Neural cell (in vitro differentiated cells): ENCODE results near the gene ATP1A1. TPM values are rescaled to one million over a fixed set of nuclear protein-coding genes. Genes with fewer than 3 reads are reported as not detected.

Source experiments
- H2AFZ ChIP-seq: fragments of 200-600, 300-800 bp; sonication (generic), shearing (Covaris generic); 2 replicates; pipeline ENCODE4 v1.6.0; 2014; ENCODE audit warnings: low read depth, mild to moderate bottlenecking, antibody characterized with exemption, low read length, moderate library complexity
- H3F3A ChIP-seq: fragments of 200-600 bp; shearing (Covaris generic); 2 replicates; pipeline ENCODE4 v1.6.1; 2016; ENCODE audit warnings: mild to moderate bottlenecking, moderate library complexity, mixed read lengths, antibody characterized with exemption, low read length; ENCODE audit not compliant: insufficient read depth, poor library complexity, severe bottlenecking
- H3K27ac ChIP-seq: fragments of 200-600, 300-800 bp; sonication (generic), shearing (Covaris generic); 2 replicates; pipeline ENCODE4 v1.5.1; 2014; ENCODE audit warnings: mild to moderate bottlenecking, low read length, moderate library complexity
- H3K27me3 ChIP-seq: fragments of 300-800, 200-600 bp; sonication (generic), shearing (Covaris generic); 2 replicates; pipeline ENCODE4 v1.6.0; 2014; ENCODE audit warnings: mild to moderate bottlenecking, low read depth, low read length, moderate library complexity; ENCODE audit not compliant: insufficient read depth
- H3K36me3 ChIP-seq: fragments of 300-800, 200-600 bp; sonication (generic), shearing (Covaris generic); 2 replicates; pipeline ENCODE4 v1.5.1; 2014; ENCODE audit warnings: mild to moderate bottlenecking, antibody characterized with exemption, low read length, moderate library complexity; ENCODE audit not compliant: insufficient read depth
- H3K4me2 ChIP-seq: fragments of 300-800, 200-600 bp; sonication (generic), shearing (Covaris generic); 2 replicates; pipeline ENCODE4 v1.6.0; 2014; ENCODE audit warnings: mild to moderate bottlenecking, low read length
- H3K4me3 ChIP-seq: fragments of 300-800, 200-600 bp; sonication (generic), shearing (Covaris generic); 2 replicates; pipeline ENCODE4 v1.5.1; 2014; ENCODE audit warnings: mild to moderate bottlenecking, low read length, moderate library complexity
- H3K79me2 ChIP-seq: fragments of 200-600 bp; shearing (Covaris generic); replicated peaks from 2 replicates; pipeline ENCODE4 v1.6.0; 2014; ENCODE audit warnings: mild to moderate bottlenecking, low read length, moderate library complexity; ENCODE audit not compliant: insufficient read depth
- H3K9ac ChIP-seq: fragments of 300-800, 200-600 bp; sonication (generic), shearing (Covaris generic); 2 replicates; pipeline ENCODE4 v1.6.1; 2016; ENCODE audit warnings: mild to moderate bottlenecking, low read length, mixed read lengths
- H3K9me2 ChIP-seq: fragments of 200-600 bp; shearing (Covaris generic); 2 replicates; pipeline ENCODE4 v1.6.1; 2016; ENCODE audit warnings: mild to moderate bottlenecking, low read length, mixed read lengths; ENCODE audit not compliant: insufficient read depth
- H3K9me3 ChIP-seq: fragments of 200-600, 300-800 bp; sonication (generic), shearing (Covaris generic); 2 replicates; pipeline ENCODE4 v1.6.1; 2016; ENCODE audit warnings: mild to moderate bottlenecking, mixed run types, low read length, moderate library complexity, mixed read lengths
- H4K20me1 ChIP-seq: fragments of 200-600 bp; shearing (Covaris generic); 2 replicates; pipeline ENCODE4 v1.6.1; 2016; ENCODE audit warnings: mild to moderate bottlenecking, mixed run types; ENCODE audit not compliant: insufficient read depth
- EP300 ChIP-seq: fragments of 450-650 bp; conservative IDR thresholded peaks from 2 replicates; pipeline ENCODE4 v1.6.1; 2014; ENCODE audit warnings: antibody characterized with exemption, mild to moderate bottlenecking, moderate library complexity; ENCODE audit not compliant: poor library complexity, severe bottlenecking
- EZH2 ChIP-seq: fragments of 200-600, 300-800 bp; shearing (Covaris generic), sonication (generic); IDR thresholded peaks from 2 replicates; pipeline ENCODE4 v1.6.1; 2014; ENCODE audit warnings: antibody characterized with exemption, low read length, borderline replicate concordance, mild to moderate bottlenecking; ENCODE audit not compliant: insufficient read depth, poor library complexity, severe bottlenecking
- MXI1 ChIP-seq: fragments of 450-650 bp; conservative IDR thresholded peaks from 2 replicates; pipeline ENCODE4 v1.6.1; 2014; ENCODE audit warnings: antibody characterized with exemption, mild to moderate bottlenecking; ENCODE audit not compliant: poor library complexity, severe bottlenecking
- POLR2AphosphoS5 ChIP-seq: IDR thresholded peaks from 2 replicates; pipeline ENCODE4 v1.6.1; 2012
- RAD21 ChIP-seq: fragments of 450-650 bp; conservative IDR thresholded peaks from 2 replicates; pipeline ENCODE4 v1.6.1; 2014; ENCODE audit warnings: antibody characterized with exemption, mild to moderate bottlenecking, moderate library complexity
- SMC3 ChIP-seq: fragments of 450-650 bp; conservative IDR thresholded peaks from 2 replicates; pipeline ENCODE4 v1.6.1; 2014; ENCODE audit warnings: antibody characterized with exemption, mild to moderate bottlenecking, moderate library complexity; ENCODE audit not compliant: poor library complexity
- TAF1 ChIP-seq: IDR thresholded peaks from 2 replicates; pipeline ENCODE4 v1.6.1; 2012; ENCODE audit warnings: low read depth
- polyA plus RNA-seq: library from polyadenylated mRNA; depleted of rRNA; stranded (reverse); fragments of >200 nt; gene quantifications from 2 replicates; pipeline ENCODE4 v1.2.3, GENCODE V29; 2014
- TF ChIP-seq, protein P1 (sequence below): fragments of 450-650 bp; IDR thresholded peaks from 2 replicates; pipeline ENCODE4 v1.5.1; 2014; ENCODE audit warnings: antibody characterized with exemption, mild to moderate bottlenecking, moderate library complexity; ENCODE audit not compliant: poor library complexity, severe bottlenecking
- TF ChIP-seq, protein P2 (sequence below): IDR thresholded peaks from 2 replicates; pipeline ENCODE4 v1.6.1; 2012; ENCODE audit warnings: borderline replicate concordance

The ATP1A1 gene
- polyA plus RNA-seq, 1 donor from 2014 or later = 44.2 TPM

DNA sequence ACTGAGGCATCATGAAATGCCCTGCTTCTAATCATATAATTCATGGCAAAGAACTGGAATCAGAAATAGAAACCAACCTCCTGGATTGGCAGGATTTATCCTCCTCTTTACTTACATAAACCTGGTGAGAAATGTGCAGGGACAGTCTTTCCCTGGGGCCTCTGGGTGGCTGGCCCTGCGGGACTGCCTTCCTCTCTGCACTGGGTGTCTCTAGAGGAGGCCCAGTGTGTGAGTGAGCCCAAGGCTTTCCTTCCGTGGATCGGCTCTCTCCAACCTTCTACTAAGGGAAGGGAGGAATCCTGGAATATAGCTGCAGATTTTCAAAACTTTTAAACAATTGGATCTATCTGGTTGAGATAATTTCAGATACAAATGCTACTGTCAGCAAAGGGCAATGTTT, 11.4 kb upstream of the ATP1A1 start:
- H3K4me3 ChIP-seq = no peak overlapping the region
- H3K27ac ChIP-seq = no peak overlapping the region
- H3F3A ChIP-seq = no peaks in the 10 kb centered on the region
- no peak for TF ChIP-seq TAF1
- no peak for TF ChIP-seq POLR2AphosphoS5
- TF ChIP-seq, protein P1, sequence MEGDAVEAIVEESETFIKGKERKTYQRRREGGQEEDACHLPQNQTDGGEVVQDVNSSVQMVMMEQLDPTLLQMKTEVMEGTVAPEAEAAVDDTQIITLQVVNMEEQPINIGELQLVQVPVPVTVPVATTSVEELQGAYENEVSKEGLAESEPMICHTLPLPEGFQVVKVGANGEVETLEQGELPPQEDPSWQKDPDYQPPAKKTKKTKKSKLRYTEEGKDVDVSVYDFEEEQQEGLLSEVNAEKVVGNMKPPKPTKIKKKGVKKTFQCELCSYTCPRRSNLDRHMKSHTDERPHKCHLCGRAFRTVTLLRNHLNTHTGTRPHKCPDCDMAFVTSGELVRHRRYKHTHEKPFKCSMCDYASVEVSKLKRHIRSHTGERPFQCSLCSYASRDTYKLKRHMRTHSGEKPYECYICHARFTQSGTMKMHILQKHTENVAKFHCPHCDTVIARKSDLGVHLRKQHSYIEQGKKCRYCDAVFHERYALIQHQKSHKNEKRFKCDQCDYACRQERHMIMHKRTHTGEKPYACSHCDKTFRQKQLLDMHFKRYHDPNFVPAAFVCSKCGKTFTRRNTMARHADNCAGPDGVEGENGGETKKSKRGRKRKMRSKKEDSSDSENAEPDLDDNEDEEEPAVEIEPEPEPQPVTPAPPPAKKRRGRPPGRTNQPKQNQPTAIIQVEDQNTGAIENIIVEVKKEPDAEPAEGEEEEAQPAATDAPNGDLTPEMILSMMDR = no peak
- no peak for TF ChIP-seq EZH2
- TF ChIP-seq, protein P2, sequence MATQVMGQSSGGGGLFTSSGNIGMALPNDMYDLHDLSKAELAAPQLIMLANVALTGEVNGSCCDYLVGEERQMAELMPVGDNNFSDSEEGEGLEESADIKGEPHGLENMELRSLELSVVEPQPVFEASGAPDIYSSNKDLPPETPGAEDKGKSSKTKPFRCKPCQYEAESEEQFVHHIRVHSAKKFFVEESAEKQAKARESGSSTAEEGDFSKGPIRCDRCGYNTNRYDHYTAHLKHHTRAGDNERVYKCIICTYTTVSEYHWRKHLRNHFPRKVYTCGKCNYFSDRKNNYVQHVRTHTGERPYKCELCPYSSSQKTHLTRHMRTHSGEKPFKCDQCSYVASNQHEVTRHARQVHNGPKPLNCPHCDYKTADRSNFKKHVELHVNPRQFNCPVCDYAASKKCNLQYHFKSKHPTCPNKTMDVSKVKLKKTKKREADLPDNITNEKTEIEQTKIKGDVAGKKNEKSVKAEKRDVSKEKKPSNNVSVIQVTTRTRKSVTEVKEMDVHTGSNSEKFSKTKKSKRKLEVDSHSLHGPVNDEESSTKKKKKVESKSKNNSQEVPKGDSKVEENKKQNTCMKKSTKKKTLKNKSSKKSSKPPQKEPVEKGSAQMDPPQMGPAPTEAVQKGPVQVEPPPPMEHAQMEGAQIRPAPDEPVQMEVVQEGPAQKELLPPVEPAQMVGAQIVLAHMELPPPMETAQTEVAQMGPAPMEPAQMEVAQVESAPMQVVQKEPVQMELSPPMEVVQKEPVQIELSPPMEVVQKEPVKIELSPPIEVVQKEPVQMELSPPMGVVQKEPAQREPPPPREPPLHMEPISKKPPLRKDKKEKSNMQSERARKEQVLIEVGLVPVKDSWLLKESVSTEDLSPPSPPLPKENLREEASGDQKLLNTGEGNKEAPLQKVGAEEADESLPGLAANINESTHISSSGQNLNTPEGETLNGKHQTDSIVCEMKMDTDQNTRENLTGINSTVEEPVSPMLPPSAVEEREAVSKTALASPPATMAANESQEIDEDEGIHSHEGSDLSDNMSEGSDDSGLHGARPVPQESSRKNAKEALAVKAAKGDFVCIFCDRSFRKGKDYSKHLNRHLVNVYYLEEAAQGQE = no peak
- no peak for TF ChIP-seq MXI1
- no peak for TF ChIP-seq RAD21
- TF ChIP-seq SMC3 = no peak
- no peak for TF ChIP-seq EP300
- H3K79me2 ChIP-seq = no peaks in the 10 kb centered on the region
- no peaks in the 10 kb centered on the region for H3K9me2 ChIP-seq
- H2AFZ ChIP-seq = no peak overlapping the region
- no peaks in the 10 kb centered on the region for H3K36me3 ChIP-seq
- no peaks in the 10 kb centered on the region for H4K20me1 ChIP-seq
- no peaks in the 10 kb centered on the region for H3K27me3 ChIP-seq
- H3K9ac ChIP-seq = no peak overlapping the region
- no peak overlapping the region for H3K4me2 ChIP-seq
- no peaks in the 10 kb centered on the region for H3K9me3 ChIP-seq

DNA sequence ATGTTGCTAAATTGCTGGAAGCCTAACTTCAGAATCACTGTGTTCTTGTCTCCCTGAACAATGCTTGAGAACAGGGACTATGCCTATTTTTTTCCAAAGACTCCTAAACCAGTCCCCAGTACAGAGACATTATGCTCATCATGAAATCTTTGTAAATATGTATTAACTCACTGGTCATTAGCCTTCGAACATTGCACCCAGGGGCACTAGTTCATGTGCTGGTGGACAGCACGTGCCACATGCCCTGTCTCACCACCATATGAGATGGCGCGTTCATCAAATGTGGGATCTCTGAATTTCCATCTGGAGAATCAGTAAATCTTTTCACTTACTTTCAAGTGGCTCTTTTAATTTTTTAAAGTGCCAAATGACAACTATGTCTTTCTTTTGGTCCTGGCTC, 11.0 kb upstream of the ATP1A1 start:
- no peak overlapping the region for H2AFZ ChIP-seq
- no peak overlapping the region for H3K4me3 ChIP-seq
- no peaks in the 10 kb centered on the region for H3K9me2 ChIP-seq
- H3F3A ChIP-seq = no peaks in the 10 kb centered on the region
- H3K9me3 ChIP-seq = no peaks in the 10 kb centered on the region
- H3K27me3 ChIP-seq = no peaks in the 10 kb centered on the region
- no peaks in the 10 kb centered on the region for H3K79me2 ChIP-seq
- TF ChIP-seq, protein P1 = no peak
- TF ChIP-seq TAF1 (no peak), EZH2 (no peak), MXI1 (no peak), POLR2AphosphoS5 (no peak)
- TF ChIP-seq, protein P2 = no peak
- H3K27ac ChIP-seq = no peak overlapping the region
- no peaks in the 10 kb centered on the region for H3K36me3 ChIP-seq
- no peak overlapping the region for H3K9ac ChIP-seq
- H3K4me2 ChIP-seq = no peak overlapping the region
- no peaks in the 10 kb centered on the region for H4K20me1 ChIP-seq
